G401.6 (cell line): Measurements from ENCODE around the gene NFIL3.

ENCODE experiments used
- FAIRE-seq: peaks from 2 replicates; lab custom pipeline; 2012; peaks lifted over from hg19 to GRCh38; lab: Jason Lieb, UNC

NFIL3 gene

DNA sequence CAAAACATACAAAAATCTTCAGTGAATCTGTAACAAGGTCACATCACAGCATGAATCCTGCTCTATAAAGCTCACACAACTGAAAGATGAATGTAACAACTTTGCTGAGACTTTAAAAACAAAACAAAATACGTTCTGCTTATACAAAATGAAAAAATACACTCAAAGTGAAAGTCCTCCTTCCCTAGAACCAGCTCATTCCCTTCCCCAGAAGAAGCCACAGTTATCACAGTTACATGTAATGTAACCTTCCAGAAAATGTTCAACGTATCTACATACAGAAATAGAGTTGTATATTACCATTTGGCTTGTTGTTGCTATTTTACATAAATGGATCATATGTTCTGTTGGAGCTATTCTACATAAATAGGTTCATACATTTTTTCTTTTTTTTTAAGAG is 64.5 kb downstream of the NFIL3 start:
- no peak for FAIRE-seq
